Esophagus muscularis mucosa (tissue), 4 donors: ENCODE measurements around the gene MT1X. TPM values are rescaled to one million over a fixed set of nuclear protein-coding genes. Genes with fewer than 3 reads are reported as not detected.
A peak's percentile ranks its signal among the peaks of the same experiment; 100 is the strongest.

ENCODE experiments used
- DNase-seq: peaks from one replicate; pipeline ENCODE4 v3.0.0-alpha.2; 2017; ENCODE audit errors: extremely low spot score
- H3K27ac ChIP-seq, 4 donors: fragments of 200-600 bp; sonication (generic); replicated peaks in 1 of 4; 1 replicate in 3 of 4; 2 replicates in 1 of 4; pipeline ENCODE4 v1.5.1; 2016 to 2019; ENCODE audit warnings: mild to moderate bottlenecking in 1 of 4
- H3K27me3 ChIP-seq, 4 donors: fragments of 200-600 bp; sonication (generic); one replicate each; pipeline versions ENCODE4 v1.5.1 to v1.6.0; 2016 to 2019
- H3K36me3 ChIP-seq, 4 donors: fragments of 200-600 bp; sonication (generic); one replicate each; pipeline ENCODE4 v1.5.1; 2016 to 2019
- H3K4me1 ChIP-seq, 4 donors: fragments of 200-600 bp; sonication (generic); one replicate each; pipeline ENCODE4 v1.5.1; 2016 to 2019
- H3K4me3 ChIP-seq, 4 donors: fragments of 200-600 bp; sonication (generic); 1 replicate in 2 of 4; 2 replicates in 2 of 4; pipeline ENCODE4 v1.5.1; 2016 to 2019; ENCODE audit warnings: mild to moderate bottlenecking in 4 of 4, moderate library complexity in 1 of 4
- H3K9me3 ChIP-seq, 4 donors: fragments of 200-600 bp; sonication (generic); 1 replicate in 3 of 4; 2 replicates in 1 of 4; pipeline ENCODE4 v1.5.1; 2016 to 2019
- EP300 ChIP-seq: sonication (generic); formaldehyde crosslinking; IDR thresholded peaks from one replicate; pipeline ENCODE4 v1.6.1; 2017; ENCODE audit warnings: antibody characterized with exemption
- POLR2A ChIP-seq: fragments of 450-650 bp; IDR thresholded peaks from one replicate; pipeline ENCODE4 v1.6.1; 2017; ENCODE audit warnings: antibody characterized with exemption, moderate library complexity, mild to moderate bottlenecking, low read depth
- POLR2AphosphoS5 ChIP-seq, 2 donors: sonication (generic); formaldehyde crosslinking; IDR thresholded peaks; one replicate each; pipeline ENCODE4 v1.6.1; 2017; ENCODE audit warnings: antibody characterized with exemption in 2 of 2
- WGBS: methylation state at CpG from one replicate; pipeline ENCODE4 v1.1.5; 2018; 5-methylcytosine and 5-hydroxymethylcytosine counted together
- intact Hi-C: fragments of 100-400 bp; cut with DNase I; formaldehyde crosslinking; loops from one replicate; pipeline ENCODE4 v1.15.1; 2023
- total RNA-seq, 4 donors: library from RNA; depleted of rRNA; stranded (reverse); fragments of >200 nt; gene quantifications; one replicate each; pipeline versions ENCODE4 v1.1.0 to v1.2.1, GENCODE V29; 2016
- TF ChIP-seq, protein P1 (sequence below), 3 experiments: fragments of 200-600 bp in 2 of 3; fragments of 450-650 bp in 1 of 3; sonication (generic) in 2 of 3; IDR thresholded peaks; one replicate each; pipeline ENCODE4 v1.5.1; 2017 to 2019; ENCODE audit warnings: antibody characterized with exemption in 3 of 3, mild to moderate bottlenecking in 2 of 3, moderate library complexity in 1 of 3

Gene MT1X
- total RNA-seq, 4 donors from 2014 or later: 283 to 1,221 (median 512) TPM

GRCh38 chr16:56679078-56679730 lies 3.1 kb upstream of the MT1X start:
- TF ChIP-seq POLR2A (no peak), EP300 (no peak), POLR2AphosphoS5 (IDR thresholded peaks at IDR 0.05) (no peak)
- TF ChIP-seq, protein P1, sequence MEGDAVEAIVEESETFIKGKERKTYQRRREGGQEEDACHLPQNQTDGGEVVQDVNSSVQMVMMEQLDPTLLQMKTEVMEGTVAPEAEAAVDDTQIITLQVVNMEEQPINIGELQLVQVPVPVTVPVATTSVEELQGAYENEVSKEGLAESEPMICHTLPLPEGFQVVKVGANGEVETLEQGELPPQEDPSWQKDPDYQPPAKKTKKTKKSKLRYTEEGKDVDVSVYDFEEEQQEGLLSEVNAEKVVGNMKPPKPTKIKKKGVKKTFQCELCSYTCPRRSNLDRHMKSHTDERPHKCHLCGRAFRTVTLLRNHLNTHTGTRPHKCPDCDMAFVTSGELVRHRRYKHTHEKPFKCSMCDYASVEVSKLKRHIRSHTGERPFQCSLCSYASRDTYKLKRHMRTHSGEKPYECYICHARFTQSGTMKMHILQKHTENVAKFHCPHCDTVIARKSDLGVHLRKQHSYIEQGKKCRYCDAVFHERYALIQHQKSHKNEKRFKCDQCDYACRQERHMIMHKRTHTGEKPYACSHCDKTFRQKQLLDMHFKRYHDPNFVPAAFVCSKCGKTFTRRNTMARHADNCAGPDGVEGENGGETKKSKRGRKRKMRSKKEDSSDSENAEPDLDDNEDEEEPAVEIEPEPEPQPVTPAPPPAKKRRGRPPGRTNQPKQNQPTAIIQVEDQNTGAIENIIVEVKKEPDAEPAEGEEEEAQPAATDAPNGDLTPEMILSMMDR (IDR thresholded peaks at IDR 0.05): no peak
- WGBS: 100% methylated on average over 3 of the region's 3 CpGs
- no peaks in the 10 kb centered on the region for H3K36me3 ChIP-seq
- H3K4me1 ChIP-seq: peaks cover 35 to 43% (median 37%) of the 10 kb centered on the region in 4 donors
- DNase-seq: no peak
- H3K9me3 ChIP-seq: no peaks in the 10 kb centered on the region
- intact Hi-C loops: no loop called here
- peaks cover 0 to 32% (median 10%) of the 10 kb centered on the region in 4 donors for H3K27me3 ChIP-seq
- H3K4me3 ChIP-seq: no peak overlapping the region
- H3K27ac ChIP-seq: no peak overlapping the region

- H3K4me3 ChIP-seq: no peak overlapping the region
These were observed 2.5 kb upstream of the MT1X start for GRCh38 chr16:56679818-56680217.

DNA sequence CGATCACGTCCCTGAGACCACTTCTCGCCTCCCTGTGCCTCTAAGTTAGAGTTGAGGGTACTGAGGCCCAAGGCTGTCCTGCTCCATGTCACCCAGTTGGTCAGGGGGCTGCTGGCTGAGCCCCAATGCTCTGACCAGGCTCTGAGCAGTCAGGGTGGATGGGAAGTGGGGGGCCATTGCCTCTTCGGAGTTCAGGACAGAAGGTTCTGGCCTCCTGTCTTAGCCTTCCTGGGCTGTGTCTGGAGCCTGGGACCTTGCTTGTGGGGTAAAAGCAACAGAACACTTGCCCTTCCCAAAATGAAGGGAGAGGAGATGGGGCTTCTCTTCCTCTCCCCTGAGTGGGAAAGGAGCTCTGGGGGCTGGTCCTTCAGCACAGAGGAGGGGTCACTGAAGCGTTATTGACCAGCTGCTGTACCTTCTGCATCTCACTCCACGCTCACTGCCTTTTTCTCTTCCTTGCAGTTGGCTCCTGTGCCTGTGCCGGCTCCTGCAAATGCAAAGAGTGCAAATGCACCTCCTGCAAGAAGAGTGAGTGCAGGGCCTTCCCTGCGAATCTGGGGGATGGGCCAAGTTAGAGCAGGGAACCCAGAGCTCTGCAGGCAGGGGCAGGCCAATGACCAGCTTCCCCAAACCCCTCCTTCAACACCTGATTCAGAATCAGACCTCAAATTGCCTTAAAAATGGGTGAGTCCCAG lies 580 bp downstream of the MT1X start:
- 38% methylated on average over 7 of the region's 8 CpGs for WGBS
- Histone ChIP-seq H3K4me1 (peaks cover 35 to 50% (median 42%) of the 10 kb centered on the region in 4 donors), H3K4me3 (peak overlapping the region; percentile 51 to 68 (median 62)), H3K27me3 (no peaks in the 10 kb centered on the region), H3K36me3 (no peaks in the 10 kb centered on the region), H3K27ac (peak overlapping the region; percentile 67 to 86 (median 84)), H3K9me3 (peaks cover 0 to 7% (median 6%) of the 10 kb centered on the region in 4 donors)
- DNase-seq: no peak
- intact Hi-C loops: loop anchor here (2.0 to 5.0 kb wide), 2 partner anchors 46 to 74 kb away; partner anchors contain the start of genes MT1A and MT2A
- TF ChIP-seq POLR2A: no peak
- TF ChIP-seq POLR2AphosphoS5 (IDR thresholded peaks at IDR 0.05): no peak
- no peak for TF ChIP-seq EP300
- TF ChIP-seq, protein P1 (IDR thresholded peaks at IDR 0.05): no peak

More at GRCh38 chr16:56679818-56680217, 2.5 kb upstream of the MT1X start:
- H3K27me3 ChIP-seq: peaks cover 0 to 26% (median 10%) of the 10 kb centered on the region in 4 donors
- intact Hi-C loops: loop anchor here (5.0 kb wide), 1 partner anchor 43 kb away; the partner anchor contains the start of gene MT1A
- WGBS: 86% methylated on average over 6 of the region's 6 CpGs
- H3K36me3 ChIP-seq: no peaks in the 10 kb centered on the region
- H3K4me1 ChIP-seq: peaks cover 36 to 49% (median 43%) of the 10 kb centered on the region in 4 donors
- DNase-seq: no peak
- H3K9me3 ChIP-seq: no peaks in the 10 kb centered on the region
- H3K27ac ChIP-seq: no peak overlapping the region
- no peak for TF ChIP-seq POLR2AphosphoS5 (IDR thresholded peaks at IDR 0.05)
- TF ChIP-seq, protein P1 (IDR thresholded peaks at IDR 0.05): no peak

DNA sequence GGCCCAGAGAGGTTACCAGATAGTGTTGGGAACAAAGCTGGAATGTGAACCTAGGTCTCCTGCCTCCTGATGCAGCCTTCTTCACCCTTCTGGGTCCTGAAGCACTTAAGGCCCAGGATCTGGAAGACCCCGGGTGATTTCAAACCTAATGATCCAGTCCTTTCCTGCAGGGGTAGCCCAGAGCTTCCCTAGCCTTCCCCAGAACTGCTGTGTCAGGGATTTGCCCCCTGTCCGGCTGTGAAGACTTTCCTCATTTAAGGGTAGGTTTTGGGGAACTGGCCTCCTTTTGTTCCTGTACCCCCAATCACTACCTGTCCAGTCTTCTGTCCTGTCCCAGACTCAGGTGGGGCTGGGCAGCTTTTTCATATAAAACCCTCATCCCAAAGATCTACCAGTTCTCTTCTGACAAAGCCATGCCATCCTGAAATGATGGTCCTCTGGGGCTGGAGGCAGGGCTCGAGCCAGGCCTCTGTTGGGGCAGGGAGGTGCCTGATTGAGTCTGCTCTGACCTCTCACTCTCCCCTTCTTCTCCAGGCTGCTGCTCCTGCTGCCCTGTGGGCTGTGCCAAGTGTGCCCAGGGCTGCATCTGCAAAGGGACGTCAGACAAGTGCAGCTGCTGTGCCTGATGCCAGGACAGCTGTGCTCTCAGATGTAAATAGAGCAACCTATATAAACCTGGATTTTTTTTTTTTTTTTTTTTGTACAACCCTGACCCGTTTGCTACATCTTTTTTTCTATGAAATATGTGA lies 1.3 kb downstream of the MT1X start:
- intact Hi-C loops: loop anchor here (2.0 to 5.0 kb wide), 2 partner anchors 46 to 75 kb away; partner anchors contain the start of genes MT1A and MT2A
- 67% methylated on average over 5 of the region's 5 CpGs for WGBS

More for the DNA sequence above, 1.3 kb downstream of the MT1X start:
- Histone ChIP-seq H3K9me3 (peaks cover 0 to 7% (median 6%) of the 10 kb centered on the region in 4 donors), H3K4me3 (peak overlapping the region; percentile 51 to 68 (median 62)), H3K27ac (peak overlapping the region; percentile 67 to 86 (median 84)), H3K4me1 (peaks cover 35 to 50% (median 42%) of the 10 kb centered on the region in 4 donors), H3K27me3 (no peaks in the 10 kb centered on the region), H3K36me3 (no peaks in the 10 kb centered on the region)
- TF ChIP-seq EP300: no peak
- peak; percentile 23 for TF ChIP-seq POLR2A
- DNase-seq: no peak
